Upper lobe of left lung (tissue), 6 donors: ENCODE results near the gene MCEMP1. TPM values are rescaled to one million over a fixed set of nuclear protein-coding genes. Genes with fewer than 3 reads are reported as not detected.

Source experiments
- ATAC-seq, 2 donors: fragments of 200-7000 bp; cut with Tn5 transposase; one replicate each; pipeline ENCODE4 v1.9.1; 2022; ENCODE audit warnings: mild to moderate bottlenecking in 2 of 2, moderate library complexity in 2 of 2; ENCODE audit not compliant: low FRiP score in 2 of 2
- DNase-seq, 2 donors: peaks; one replicate each; pipeline ENCODE4 v3.0.0-alpha.2; 2019 to 2020
- H3K27ac ChIP-seq, 4 donors: fragments of 200-600 bp; sonication (generic); one replicate each; pipeline ENCODE4 v1.5.1; 2016 to 2019
- H3K27me3 ChIP-seq, 4 donors: fragments of 200-600 bp; sonication (generic); one replicate each; pipeline ENCODE4 v1.5.1; 2017 to 2019
- H3K36me3 ChIP-seq, 4 donors: fragments of 200-600 bp; sonication (generic); one replicate each; pipeline ENCODE4 v1.5.1; 2016 to 2019
- H3K4me1 ChIP-seq, 4 donors: fragments of 200-600 bp; sonication (generic); one replicate each; pipeline ENCODE4 v1.5.1; 2018 to 2019
- H3K4me3 ChIP-seq, 4 donors: fragments of 200-600 bp; sonication (generic); one replicate each; pipeline ENCODE4 v1.5.1; 2017 to 2019; ENCODE audit warnings: mild to moderate bottlenecking in 2 of 4, moderate library complexity in 1 of 4
- H3K9me3 ChIP-seq, 4 donors: fragments of 200-600 bp; sonication (generic); one replicate each; pipeline ENCODE4 v1.5.1; 2018 to 2019
- CTCF ChIP-seq, 6 experiments: fragments of 450-650 bp in 4 of 6; fragments of 200-600 bp in 2 of 6; sonication (generic) in 2 of 6; IDR thresholded peaks; one replicate each; pipeline ENCODE4 v1.5.1; 2016 to 2019; ENCODE audit warnings: antibody characterized with exemption in 6 of 6
- EP300 ChIP-seq, 4 donors: sonication (generic); formaldehyde crosslinking; IDR thresholded peaks; one replicate each; pipeline ENCODE4 v1.5.1; 2017; ENCODE audit warnings: antibody characterized with exemption in 4 of 4, control low read depth in 2 of 4
- POLR2A ChIP-seq, 4 donors: fragments of 450-650 bp; IDR thresholded peaks; one replicate each; pipeline ENCODE4 v1.5.1; 2016 to 2017; ENCODE audit warnings: antibody characterized with exemption in 4 of 4, mild to moderate bottlenecking in 2 of 4
- POLR2AphosphoS5 ChIP-seq, 2 donors: sonication (generic); formaldehyde crosslinking; IDR thresholded peaks; one replicate each; pipeline ENCODE4 v1.5.1; 2017; ENCODE audit warnings: antibody characterized with exemption in 2 of 2
- WGBS, 2 donors: methylation state at CpG; one replicate each; pipeline ENCODE4 v1.1.5; 2017 to 2018; 5-methylcytosine and 5-hydroxymethylcytosine counted together
- total RNA-seq, 6 donors: library from RNA; depleted of rRNA in 4 of 6; stranded (reverse); fragments of >200 nt in 4 of 6; gene quantifications; one replicate each; pipeline versions ENCODE4 v1.1.0 to v1.2.1, GENCODE V29; 2016 to 2021
- donor health status: DM: no; HTN: no; CAD: no; lungs with moderate emphysema.
- donor health status: DM: no; HTN: yes; CAD: no; lungs with severe emphysema.

The MCEMP1 gene
- total RNA-seq, 6 donors from 2014 or later = 9.4 to 160 (median 36.6) TPM

- Histone ChIP-seq H3K4me3 (no peak overlapping the region), H3K36me3 (no peaks in the 10 kb centered on the region), H3K9me3 (no peaks in the 10 kb centered on the region), H3K27me3 (no peaks in the 10 kb centered on the region), H3K4me1 (peaks cover 4 to 21% (median 19%) of the 10 kb centered on the region in 4 donors), H3K27ac (peak overlapping the region in 3 of 4 donors; percentile 64 to 79 (median 67))
- 56 to 62% methylated on average over 7 to 8 of the region's 8 CpGs for WGBS, 2 donors
- no peak for DNase-seq
- no peak for TF ChIP-seq POLR2A (IDR thresholded peaks at IDR 0.05)
- no peak for TF ChIP-seq CTCF (IDR thresholded peaks at IDR 0.05)
- no peak for TF ChIP-seq POLR2AphosphoS5 (IDR thresholded peaks at IDR 0.05)
- no peak for TF ChIP-seq EP300 (IDR thresholded peaks at IDR 0.05)
- no peak for ATAC-seq
Measured at GRCh38 chr19:7706955-7707456, 30.1 kb downstream of the MCEMP1 start.

- Histone ChIP-seq H3K9me3 (no peaks in the 10 kb centered on the region), H3K27ac (no peak overlapping the region), H3K4me3 (no peak overlapping the region), H3K36me3 (no peaks in the 10 kb centered on the region), H3K4me1 (peaks cover 4 to 21% (median 19%) of the 10 kb centered on the region in 4 donors), H3K27me3 (no peaks in the 10 kb centered on the region)
- DNase-seq (no peak), ATAC-seq (no peak)
- no peak for TF ChIP-seq CTCF (IDR thresholded peaks at IDR 0.05)
- TF ChIP-seq EP300 (IDR thresholded peaks at IDR 0.05) = no peak
- no peak for TF ChIP-seq POLR2A (IDR thresholded peaks at IDR 0.05)
- TF ChIP-seq POLR2AphosphoS5 (IDR thresholded peaks at IDR 0.05) = no peak
- 78 to 80% methylated on average over 9 to 10 of the region's 10 CpGs for WGBS, 2 donors
Measured at GRCh38 chr19:7709932-7710460, 33.1 kb downstream of the MCEMP1 start.

GRCh38 chr19:7710616-7711015 is 33.7 kb downstream of the MCEMP1 start:
- H3K9me3 ChIP-seq = no peaks in the 10 kb centered on the region
- TF ChIP-seq POLR2AphosphoS5 (IDR thresholded peaks at IDR 0.05) = no peak
- TF ChIP-seq EP300 (IDR thresholded peaks at IDR 0.05) = no peak
- no peak for TF ChIP-seq CTCF (IDR thresholded peaks at IDR 0.05)
- TF ChIP-seq POLR2A (IDR thresholded peaks at IDR 0.05) = no peak
- ATAC-seq (no peak), DNase-seq (no peak)
- H3K27me3 ChIP-seq = no peaks in the 10 kb centered on the region
- H3K4me1 ChIP-seq = peaks cover 4 to 19% (median 15%) of the 10 kb centered on the region in 4 donors
- no peak overlapping the region for H3K27ac ChIP-seq
- H3K36me3 ChIP-seq = no peaks in the 10 kb centered on the region
- 77 to 78% methylated on average over 5 of the region's 5 CpGs for WGBS, 2 donors
- no peak overlapping the region for H3K4me3 ChIP-seq

DNA sequence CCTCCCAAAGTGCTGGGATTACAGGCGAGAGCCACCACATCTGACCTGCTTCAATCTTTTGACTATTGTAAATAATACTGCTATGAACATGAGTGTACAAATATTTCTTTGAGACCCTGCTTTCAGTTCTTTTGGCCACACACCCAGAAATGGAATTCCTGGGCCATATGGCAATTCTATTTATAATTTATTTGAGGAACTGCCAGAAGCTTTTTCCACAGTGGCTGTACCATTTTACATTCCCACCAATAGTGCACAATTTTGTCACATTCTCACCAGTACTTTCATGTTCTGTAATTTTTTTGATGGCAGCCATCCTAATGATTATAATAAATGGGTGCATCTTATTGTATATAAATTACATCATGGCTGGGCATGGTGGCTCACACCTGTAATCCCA is 38.8 kb downstream of the MCEMP1 start:
- peaks cover 0 to 4% (median 3%) of the 10 kb centered on the region in 4 donors for H3K9me3 ChIP-seq
- no peaks in the 10 kb centered on the region for H3K27me3 ChIP-seq
- TF ChIP-seq EP300 (IDR thresholded peaks at IDR 0.05) = no peak
- no peak for TF ChIP-seq POLR2A (IDR thresholded peaks at IDR 0.05)
- no peak for TF ChIP-seq CTCF (IDR thresholded peaks at IDR 0.05)
- TF ChIP-seq POLR2AphosphoS5 (IDR thresholded peaks at IDR 0.05) = no peak
- no peaks in the 10 kb centered on the region for H3K4me1 ChIP-seq
- H3K27ac ChIP-seq = no peak overlapping the region
- H3K4me3 ChIP-seq = no peak overlapping the region
- H3K36me3 ChIP-seq = no peaks in the 10 kb centered on the region
- no peak for DNase-seq
- 89 to 100% methylated on average over 1 of the region's 1 CpG for WGBS, 2 donors
- no peak for ATAC-seq

GRCh38 chr19:7716762-7717161 is 39.9 kb downstream of the MCEMP1 start:
- no peak overlapping the region for H3K27ac ChIP-seq
- no peak for ATAC-seq

More at GRCh38 chr19:7716762-7717161, 39.9 kb downstream of the MCEMP1 start:
- TF ChIP-seq POLR2A (IDR thresholded peaks at IDR 0.05) = no peak
- no peak for TF ChIP-seq POLR2AphosphoS5 (IDR thresholded peaks at IDR 0.05)
- no peak for TF ChIP-seq CTCF (IDR thresholded peaks at IDR 0.05)
- TF ChIP-seq EP300 (IDR thresholded peaks at IDR 0.05) = no peak
- H3K4me3 ChIP-seq = no peak overlapping the region
- H3K36me3 ChIP-seq = no peaks in the 10 kb centered on the region
- 65 to 100% methylated on average over 1 of the region's 1 CpG for WGBS, 2 donors
- H3K9me3 ChIP-seq = peaks cover 0 to 4% (median 3%) of the 10 kb centered on the region in 4 donors
- no peak for DNase-seq
- no peaks in the 10 kb centered on the region for H3K27me3 ChIP-seq
- H3K4me1 ChIP-seq = no peaks in the 10 kb centered on the region
